ENCODE measurements around the gene CACNA2D3.

DNA sequence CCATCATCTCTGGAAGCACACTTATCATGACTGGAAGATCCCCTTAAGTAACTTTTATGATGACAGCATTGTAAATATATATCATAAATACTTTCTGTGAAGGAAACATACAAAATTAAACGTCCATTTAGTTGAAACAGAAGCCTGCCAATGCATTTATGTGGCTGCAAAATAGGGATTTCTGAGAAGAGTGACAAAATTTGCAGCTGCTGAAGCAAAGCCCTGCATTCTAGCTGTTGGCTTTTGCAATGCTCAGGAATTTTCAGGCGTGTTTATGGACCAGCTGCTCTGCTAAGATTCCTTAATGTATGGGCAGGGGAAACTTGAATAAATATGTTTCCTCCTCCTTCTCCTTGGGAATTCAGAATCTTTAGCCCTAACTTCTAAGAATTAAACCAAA is 137.3 kb downstream of the CACNA2D3 start:
- TF ChIP-seq, protein P1, sequence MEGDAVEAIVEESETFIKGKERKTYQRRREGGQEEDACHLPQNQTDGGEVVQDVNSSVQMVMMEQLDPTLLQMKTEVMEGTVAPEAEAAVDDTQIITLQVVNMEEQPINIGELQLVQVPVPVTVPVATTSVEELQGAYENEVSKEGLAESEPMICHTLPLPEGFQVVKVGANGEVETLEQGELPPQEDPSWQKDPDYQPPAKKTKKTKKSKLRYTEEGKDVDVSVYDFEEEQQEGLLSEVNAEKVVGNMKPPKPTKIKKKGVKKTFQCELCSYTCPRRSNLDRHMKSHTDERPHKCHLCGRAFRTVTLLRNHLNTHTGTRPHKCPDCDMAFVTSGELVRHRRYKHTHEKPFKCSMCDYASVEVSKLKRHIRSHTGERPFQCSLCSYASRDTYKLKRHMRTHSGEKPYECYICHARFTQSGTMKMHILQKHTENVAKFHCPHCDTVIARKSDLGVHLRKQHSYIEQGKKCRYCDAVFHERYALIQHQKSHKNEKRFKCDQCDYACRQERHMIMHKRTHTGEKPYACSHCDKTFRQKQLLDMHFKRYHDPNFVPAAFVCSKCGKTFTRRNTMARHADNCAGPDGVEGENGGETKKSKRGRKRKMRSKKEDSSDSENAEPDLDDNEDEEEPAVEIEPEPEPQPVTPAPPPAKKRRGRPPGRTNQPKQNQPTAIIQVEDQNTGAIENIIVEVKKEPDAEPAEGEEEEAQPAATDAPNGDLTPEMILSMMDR (IDR thresholded peaks at IDR 0.05; ENCODE audit: poor library complexity), result no peak
- no peak for TF ChIP-seq EZH2 (IDR thresholded peaks at IDR 0.05; ENCODE audit: borderline replicate concordance)

Data from hepatocyte (in vitro differentiated cells).